ENCODE measurements around the gene NEAT1. TPM values are rescaled to one million over a fixed set of nuclear protein-coding genes. Genes with fewer than 3 reads are reported as not detected.

The NEAT1 gene
- total and polyA plus RNA-seq, 2 of the 8 experiments (the other 6 are each of a cell fraction or from before 2014, with no cell fraction given) = 2.4 to 10.7 TPM

DNA sequence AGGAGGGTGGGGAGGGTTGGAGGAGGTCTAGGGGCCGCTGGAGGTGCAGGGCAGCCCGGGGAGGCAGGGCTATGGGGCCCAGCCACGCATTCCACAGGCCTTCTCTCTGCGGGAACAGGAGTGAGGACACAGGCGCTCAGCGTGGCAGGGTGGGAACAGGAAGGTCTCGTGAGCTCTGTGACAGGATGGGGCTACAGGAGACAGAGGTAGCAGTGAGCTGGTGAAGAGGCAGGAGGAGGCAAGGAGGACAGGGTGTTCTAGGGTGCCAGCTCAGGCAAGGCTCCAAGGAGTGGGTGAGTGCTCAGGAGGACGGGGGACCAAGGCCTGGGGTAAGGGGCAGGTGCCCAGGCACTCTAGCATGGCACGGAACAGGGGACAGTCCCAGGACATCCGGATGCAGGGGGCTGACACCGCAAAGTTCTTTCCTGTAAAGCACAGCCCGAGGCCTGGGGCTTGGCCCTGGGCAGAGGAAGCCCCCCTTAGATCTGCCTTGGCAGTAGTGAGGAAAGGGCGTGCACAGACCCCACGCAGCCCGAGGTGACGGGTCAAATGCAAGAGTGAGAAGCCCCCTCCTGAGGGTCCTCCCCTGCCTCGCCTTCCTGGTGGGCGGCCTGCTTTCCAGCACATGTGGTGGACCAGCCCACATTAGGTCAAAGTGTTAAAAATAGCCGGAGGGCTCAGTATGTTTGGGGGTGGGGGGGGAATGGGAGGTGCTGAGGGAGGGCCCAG is 4.7 kb upstream of the NEAT1 start (continued):
- TF ChIP-seq, protein P1, sequence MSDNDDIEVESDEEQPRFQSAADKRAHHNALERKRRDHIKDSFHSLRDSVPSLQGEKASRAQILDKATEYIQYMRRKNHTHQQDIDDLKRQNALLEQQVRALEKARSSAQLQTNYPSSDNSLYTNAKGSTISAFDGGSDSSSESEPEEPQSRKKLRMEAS (IDR thresholded peaks at IDR 0.05) = no peak
- TF ChIP-seq POU5F1 (IDR thresholded peaks at IDR 0.05; ENCODE audit: low read depth, low read length) (no peak), GABPA (IDR thresholded peaks at IDR 0.05; ENCODE audit: borderline replicate concordance, insufficient read depth, low read length) (no peak), ZNF274 (IDR thresholded peaks at IDR 0.05; ENCODE audit: borderline replicate concordance, extremely low read depth, low read length) (no peak), JUND (IDR thresholded peaks at IDR 0.05; ENCODE audit: low read length) (no peak), JUN (IDR thresholded peaks at IDR 0.05; ENCODE audit: low read depth, low read length) (no peak), RAD21 (IDR thresholded peaks at IDR 0.05 in 1 of 2, conservative IDR thresholded peaks at IDR 0.05 in 1 of 2; ENCODE audit: low read depth in 2 of 2, low read length in 2 of 2) (no peak), KDM4A (IDR thresholded peaks at IDR 0.05; ENCODE audit: low read depth, low read length, severe bottlenecking) (no peak), CHD1 (IDR thresholded peaks at IDR 0.05; ENCODE audit: low read depth, low read length) (no peak)

Data from H1 (cell line).